GM18951 (cell line): ENCODE results near the gene CADPS2.

Source experiments
- POLR2A ChIP-seq: IDR thresholded peaks from 4 replicates; pipeline ENCODE4 v1.6.1; 2011; ENCODE audit warnings: mild to moderate bottlenecking; ENCODE audit not compliant: insufficient read length, insufficient read depth; ENCODE audit errors: extremely low read depth
- in situ Hi-C: fragments of 300-500 bp; cut with MboI; formaldehyde crosslinking; loops from one replicate; pipeline ENCODE4 v1.12.0; 2022; ENCODE audit warnings: low sequenced_read_pairs, mixed read lengths, inconsistent platforms; ENCODE audit not compliant: unreplicated experiment

The CADPS2 gene

DNA sequence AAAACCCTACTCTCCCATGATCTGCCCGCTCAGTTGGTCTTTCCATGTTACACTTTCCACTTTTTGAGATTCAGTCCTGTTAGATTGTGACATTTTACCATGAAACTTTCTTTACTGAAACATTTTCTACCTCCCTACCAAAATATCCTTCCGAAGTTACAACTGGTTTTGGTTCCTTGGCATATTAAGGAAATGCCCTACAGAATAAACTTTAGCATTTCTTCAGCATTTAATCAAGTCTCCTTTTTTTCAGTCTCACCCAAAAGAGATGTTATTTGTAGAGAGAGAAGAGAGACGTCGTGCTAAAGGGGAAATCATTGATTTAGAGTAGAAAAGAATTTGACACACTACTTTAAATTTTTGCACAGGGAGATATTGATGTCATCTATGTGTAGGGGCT is 572.0 kb downstream of the CADPS2 start:
- in situ Hi-C loops: no loop called here
- TF ChIP-seq POLR2A: no peak

DNA sequence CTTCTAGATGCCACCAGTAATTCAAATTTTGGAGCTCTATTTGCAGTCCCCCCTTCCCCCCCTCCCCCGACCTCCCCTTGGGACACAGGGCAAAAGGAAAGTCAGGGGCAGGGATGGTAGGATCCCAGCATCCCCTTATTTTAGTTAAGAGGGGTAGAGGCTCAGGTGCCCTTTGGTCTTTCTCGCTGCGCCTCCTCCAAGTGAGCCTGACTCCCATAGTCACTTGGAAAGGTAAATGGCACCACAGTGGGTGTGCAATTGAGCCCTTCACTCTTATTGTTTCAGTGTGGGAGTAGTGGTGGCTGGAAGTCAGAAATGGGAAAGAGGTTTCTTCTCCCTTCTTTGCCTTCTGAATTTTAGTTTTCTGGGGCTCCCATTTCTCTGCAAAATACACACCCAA is 573.5 kb downstream of the CADPS2 start:
- in situ Hi-C loops: no loop called here
- no peak for TF ChIP-seq POLR2A

DNA sequence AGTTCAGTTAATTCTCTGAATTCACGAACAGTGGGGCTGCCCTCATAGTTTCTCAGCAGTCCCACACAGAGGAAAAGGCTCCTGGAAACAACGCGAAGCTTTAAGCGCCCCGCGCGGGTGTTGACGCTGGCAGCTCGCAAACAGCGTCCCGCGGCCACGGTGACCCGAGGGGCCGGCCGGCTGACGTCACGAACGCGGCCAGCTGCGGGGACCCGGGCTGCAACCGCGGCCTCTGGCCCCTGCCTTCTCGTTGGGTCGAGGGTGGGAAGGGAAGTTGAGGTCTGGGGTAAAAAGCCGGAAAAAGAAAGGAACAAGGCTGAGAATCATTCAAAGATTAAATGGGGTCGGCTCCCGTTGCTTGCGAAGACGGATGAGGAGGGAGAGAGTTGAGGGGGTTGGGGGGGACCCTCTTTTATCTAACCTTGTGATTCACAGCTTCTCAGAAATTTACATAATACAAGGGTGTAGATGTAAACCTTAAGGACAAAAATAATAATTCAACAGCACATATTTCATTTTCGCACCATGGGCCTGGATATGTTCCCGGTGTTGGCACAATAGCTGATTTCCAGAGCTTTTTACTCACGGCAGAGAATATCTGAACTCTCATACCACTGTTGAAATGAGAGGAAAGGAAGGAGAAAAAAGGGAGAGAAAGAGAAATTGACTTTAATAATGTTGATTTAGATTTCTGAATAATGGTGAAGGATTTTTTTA is 574.4 kb downstream of the CADPS2 start:
- no peak for TF ChIP-seq POLR2A
- in situ Hi-C loops: no loop called here

DNA sequence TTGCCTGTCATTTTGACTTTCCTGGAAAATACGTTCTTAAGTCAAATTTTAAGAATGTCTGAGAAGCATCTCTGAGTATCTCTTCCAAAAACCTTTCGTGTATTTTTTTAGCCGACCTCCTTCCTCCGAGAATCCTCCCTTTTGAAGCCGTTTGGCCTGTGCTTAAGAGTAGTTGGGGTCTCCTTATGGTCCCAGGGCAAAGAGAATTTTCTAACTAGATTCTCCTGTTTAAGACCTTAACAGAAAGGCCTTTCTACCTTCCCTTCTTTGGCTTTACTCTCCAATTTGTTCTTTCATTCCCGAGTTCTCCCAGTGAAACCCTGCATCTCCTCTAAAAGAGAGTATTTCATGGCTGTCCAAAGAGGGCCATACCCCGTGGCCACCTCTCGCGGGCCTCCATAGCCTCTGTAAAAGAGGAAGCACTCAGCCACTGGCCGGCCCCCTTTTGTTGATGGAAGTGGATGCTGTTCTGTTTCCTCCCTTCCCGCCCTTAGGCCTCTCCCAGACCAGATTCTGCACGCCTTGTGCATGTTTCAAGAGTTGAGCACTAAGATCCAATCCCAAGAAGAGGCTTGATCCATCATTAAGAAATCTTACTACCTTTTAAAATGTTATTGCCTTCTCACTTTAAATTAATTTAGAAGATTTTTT is 575.1 kb downstream of the CADPS2 start:
- TF ChIP-seq POLR2A: no peak
- in situ Hi-C loops: no loop called here

DNA sequence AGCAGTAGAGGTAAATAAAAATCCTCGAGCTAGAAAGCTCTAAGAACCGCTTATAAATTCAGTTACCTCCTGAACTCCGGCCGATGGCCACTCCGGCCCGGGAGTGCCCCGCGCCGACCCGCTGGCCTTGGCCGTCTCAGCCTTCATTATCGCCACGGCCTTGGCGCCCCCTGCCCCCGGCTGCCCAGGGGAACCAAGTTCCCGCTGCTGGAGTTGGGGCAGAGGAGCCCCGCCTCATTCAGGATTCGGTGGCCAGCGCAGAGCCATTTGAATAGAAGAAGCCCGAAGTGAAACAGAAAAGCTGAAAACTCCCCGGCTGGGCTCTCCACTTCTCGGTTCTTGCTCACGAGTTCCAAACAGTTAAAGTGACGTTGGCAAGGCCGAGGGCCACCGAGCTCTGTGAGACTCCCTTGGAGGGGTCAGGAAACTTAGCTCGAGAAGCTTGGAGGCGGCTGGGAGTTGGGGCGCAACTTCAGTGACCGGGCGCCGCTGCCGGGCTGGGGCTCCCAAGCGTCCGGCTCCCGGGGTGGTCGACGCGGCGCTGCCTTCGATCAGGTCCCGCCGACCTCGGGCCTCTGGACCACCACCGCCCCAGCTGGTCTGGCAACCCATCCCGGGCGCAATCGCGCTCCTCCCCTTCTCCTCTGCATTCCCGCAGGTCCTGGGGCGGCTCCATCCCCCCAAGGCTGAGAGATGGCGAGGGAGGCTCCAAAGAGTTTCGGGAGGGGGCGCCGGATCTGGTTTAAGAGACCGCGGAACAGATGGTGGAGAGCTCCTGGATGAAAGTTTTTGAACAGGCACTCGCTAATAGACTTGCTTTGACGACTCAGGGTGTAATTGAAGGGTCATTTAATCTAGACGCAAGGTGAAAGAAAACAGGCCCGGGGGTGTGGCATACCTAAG is 575.9 kb downstream of the CADPS2 start:
- TF ChIP-seq POLR2A: no peak
- in situ Hi-C loops: no loop called here

DNA sequence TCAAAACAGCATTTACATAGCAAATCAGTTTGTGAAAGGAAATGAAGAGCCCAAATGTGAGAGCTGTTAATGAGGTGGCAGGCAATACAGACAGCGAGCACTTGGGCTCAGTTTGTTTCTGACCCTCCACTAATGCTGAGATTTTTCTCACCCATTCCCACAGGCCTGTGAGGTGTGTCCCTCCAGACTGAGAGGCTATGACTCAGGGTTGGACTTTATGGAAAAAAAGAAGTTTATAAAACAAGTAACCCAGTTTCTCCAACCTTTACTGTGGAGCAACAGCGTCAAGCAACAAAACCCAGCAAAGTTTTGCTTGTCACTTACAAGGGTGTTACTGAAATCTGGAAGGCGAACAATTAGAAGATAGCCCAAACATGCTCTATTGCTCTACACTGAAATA is 576.8 kb downstream of the CADPS2 start:
- in situ Hi-C loops: no loop called here
- no peak for TF ChIP-seq POLR2A

DNA sequence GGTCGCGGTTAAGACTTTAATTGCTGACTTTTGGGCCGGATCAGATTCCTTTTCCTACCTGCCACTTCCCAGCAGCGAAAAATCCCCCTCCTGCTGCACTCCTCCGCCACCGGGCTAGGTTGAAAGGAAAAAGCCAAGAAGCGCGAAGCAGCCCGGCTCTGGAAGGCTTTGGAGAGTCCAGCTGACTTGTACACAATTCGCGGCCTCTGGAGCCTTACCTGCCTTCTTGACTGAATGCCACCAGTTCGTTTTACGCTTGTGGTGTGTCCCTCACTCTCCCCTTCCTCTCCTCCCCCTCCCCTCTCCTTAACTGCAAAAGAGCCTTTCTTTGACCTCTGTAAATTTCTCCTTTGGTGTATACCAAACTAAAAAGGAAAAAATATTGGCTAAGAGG is 579.0 kb downstream of the CADPS2 start:
- TF ChIP-seq POLR2A: no peak
- in situ Hi-C loops: no loop called here

DNA sequence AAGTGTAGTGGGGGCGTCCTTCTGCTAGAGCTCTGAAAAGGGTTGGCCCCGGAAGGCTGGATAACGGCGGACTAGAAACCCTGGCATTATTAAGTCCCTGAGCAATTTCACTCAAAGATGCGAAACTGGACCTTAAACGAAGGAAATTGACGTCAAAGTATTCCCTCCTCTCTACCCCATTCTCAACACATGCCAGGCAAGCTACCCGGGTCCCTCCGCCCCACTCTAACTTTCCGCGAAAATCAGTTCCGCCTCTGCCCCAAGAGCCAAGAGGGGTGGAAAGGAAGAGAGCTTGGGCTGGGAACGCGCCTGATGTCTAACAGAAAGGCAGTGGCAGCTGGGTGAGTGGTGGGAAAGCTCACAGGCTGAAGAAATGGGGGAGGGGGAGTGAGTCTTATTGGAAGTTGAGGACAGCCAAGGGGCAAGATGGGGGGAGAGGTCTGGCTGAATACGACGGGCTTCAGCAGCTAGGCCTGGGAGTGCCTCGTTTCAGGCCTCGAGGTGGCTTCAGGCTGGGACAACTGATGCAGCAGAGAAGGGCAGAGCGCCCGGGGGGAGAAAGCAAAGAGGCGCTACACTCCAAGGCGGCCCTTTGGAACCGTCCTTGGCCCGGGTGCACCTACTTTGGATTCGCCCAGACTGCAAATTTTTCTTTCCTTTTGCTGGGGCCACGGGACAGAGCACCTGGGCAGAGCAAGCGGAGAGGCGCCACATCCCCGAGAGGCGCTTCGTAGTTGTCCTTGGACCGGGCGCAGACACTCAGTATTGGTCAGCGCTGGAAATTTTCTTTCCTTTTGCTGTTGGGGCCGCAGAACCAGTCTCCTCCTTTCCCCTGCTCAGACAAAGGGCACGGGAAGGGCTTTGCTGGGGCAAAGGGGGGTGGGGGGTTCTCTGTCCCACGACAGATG is 579.7 kb downstream of the CADPS2 start:
- in situ Hi-C loops: no loop called here
- TF ChIP-seq POLR2A: no peak

DNA sequence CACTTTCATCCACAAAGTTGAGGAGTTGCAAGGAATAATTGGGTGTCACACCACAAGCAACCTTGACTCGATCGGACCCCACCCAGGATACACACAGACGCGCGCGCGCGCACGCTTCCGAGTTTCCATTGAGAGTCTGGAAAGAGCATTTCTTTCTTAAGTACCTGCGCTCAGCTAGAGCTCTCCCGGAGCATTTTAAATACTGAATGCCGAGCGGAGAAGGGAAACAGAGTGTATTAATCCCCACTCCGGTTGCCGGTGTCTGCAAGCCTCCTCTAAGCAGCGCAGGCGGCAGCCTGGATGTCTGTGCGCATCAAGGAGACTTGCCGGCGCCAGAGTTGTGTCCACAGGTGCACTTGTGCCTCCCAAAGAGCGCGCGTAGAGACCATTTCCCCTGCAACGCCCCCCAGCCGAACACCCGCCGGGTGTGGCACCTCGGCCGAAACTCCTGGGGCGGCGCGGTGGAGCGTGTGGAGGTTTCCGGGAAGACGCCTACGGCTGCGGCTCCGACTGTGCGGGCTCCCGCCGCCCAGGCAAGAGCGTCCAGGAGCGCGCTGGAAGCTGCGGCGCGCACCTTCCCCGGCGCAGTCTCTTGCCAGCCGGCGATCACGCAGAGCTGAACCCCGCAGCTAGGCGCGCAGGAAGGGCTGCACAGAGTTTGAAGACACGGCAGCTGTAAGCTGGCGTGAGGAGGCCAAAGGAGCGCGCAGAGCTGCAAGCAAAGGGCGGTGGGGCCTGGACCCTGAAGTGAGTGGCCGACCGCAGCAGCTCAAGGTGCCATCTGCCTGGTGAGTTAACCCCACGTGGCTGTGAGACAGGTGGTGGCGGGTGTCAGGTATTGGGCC is 580.6 kb downstream of the CADPS2 start:
- in situ Hi-C loops: no loop called here
- TF ChIP-seq POLR2A: no peak

DNA sequence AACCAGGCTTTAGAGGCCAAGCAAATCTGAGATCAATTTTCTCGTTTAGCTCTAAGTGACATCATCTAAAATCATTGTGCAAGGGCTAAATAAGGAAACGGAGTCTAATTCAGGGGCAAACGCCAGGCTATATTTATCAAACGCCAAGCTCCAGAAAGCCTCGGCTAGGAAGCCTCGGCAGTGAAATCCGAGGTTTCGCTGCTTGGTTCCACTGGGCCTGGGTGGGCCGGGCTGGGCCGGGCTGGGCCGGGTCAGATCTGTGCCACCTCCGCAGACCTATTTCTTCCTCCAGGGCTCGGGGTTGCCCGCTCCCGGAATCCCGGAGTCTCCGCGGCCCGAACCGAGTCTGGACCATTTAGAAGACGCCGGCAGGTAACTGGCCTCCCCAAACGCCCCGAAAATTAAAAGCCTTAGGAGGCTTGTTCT is 581.3 kb downstream of the CADPS2 start:
- in situ Hi-C loops: no loop called here
- TF ChIP-seq POLR2A: no peak

DNA sequence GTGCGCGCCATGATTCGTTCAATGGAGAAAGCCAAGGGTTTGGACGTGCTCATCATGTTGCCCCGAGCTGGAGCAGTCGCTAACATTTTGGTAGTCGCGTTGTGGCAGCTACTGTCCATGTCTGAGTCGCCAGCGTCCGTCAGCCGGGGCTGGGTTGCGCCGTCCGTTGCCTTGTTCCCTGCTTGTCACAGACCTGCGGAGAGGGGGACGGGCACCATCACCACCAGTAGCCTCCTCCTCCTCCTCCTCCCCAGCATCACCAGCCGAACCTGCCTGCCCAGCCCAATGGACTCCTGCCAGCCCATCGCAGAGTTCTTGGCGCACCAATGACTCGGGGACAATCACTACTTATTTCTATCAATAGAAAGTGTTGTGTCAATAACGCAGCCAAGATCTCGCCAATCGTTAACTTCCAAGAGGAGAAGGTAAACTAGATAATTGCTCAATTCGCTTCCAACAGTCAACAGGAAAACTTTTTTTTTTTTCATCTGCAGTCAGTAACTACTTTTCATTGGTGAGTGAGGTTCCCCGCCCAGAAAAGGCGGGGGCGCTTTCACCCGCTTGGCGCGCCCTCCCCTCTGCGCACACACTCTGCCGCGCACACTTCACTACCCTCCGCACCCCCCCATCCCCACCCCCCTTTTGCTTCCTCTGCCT is 581.8 kb downstream of the CADPS2 start, which contains the start of gene FEZF1:
FEZF1 (minus strand) TSS at position 432 of the 657 bp plus-strand sequence; CDS start at position 119, 313 bp downstream.
- in situ Hi-C loops: no loop called here
- no peak for TF ChIP-seq POLR2A

DNA sequence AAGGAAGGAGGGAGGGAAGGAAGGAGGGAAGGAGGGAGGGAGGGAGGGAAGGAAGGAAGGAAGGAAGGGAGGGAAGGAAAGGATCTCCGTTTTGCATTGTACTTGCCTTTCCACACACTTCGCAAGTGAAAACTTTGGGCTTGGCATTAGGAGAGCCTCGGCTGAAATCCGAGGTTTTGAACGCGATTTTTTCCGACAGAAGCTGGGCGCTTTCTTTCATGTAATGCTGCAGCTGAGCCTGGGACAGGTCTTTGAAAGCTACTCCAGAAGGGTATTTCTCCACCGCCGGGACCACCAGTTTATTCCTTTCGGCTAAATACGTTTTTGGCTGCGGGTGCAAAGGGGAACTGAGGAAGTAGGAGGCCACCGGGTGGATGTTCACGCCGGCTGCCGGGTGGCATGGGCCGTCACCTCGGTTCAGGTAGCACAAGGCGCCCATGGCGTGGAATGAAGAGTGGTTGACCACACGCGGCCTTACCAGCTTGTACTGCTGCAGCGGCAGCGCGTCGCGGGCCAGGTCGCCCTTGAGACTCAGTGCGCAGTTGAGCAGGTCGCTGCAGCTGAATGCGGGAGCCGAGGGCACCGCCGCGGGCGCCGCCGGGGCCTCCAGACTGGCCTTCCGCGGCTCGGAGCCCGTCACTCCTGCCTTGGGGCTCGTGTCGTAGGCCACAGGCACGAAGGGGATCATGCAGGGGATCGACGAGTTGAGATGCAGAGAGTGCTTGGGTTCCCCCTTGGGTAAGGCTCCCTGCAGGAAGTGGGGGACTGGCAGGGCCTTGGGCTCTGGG is 582.5 kb downstream of the CADPS2 start:
- in situ Hi-C loops: no loop called here
- no peak for TF ChIP-seq POLR2A
